ENCODE results near the gene SHB.

DNA sequence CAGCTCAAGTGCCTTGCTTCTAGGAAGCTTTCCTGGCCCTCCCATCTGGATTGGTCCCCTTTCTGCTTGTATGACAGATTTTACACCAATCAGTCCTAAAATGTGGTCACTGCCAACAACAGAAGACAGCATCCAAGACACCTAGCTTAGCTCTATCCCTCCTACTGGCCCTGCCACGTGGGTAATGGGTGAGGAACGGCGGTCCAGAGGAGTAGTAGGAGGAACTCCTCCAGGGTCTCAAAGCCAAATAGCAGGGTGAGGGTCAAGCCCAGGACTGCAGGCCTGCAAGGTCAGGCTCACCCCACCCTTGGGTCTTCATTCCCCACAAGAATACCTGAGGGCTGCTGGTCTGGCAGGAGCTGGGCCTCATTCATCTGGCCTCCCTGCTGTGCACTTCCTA, 108.4 kb downstream of the SHB start:
- TF ChIP-seq, protein P1, sequence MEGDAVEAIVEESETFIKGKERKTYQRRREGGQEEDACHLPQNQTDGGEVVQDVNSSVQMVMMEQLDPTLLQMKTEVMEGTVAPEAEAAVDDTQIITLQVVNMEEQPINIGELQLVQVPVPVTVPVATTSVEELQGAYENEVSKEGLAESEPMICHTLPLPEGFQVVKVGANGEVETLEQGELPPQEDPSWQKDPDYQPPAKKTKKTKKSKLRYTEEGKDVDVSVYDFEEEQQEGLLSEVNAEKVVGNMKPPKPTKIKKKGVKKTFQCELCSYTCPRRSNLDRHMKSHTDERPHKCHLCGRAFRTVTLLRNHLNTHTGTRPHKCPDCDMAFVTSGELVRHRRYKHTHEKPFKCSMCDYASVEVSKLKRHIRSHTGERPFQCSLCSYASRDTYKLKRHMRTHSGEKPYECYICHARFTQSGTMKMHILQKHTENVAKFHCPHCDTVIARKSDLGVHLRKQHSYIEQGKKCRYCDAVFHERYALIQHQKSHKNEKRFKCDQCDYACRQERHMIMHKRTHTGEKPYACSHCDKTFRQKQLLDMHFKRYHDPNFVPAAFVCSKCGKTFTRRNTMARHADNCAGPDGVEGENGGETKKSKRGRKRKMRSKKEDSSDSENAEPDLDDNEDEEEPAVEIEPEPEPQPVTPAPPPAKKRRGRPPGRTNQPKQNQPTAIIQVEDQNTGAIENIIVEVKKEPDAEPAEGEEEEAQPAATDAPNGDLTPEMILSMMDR (IDR thresholded peaks at IDR 0.05), result no peak
- no peak for TF ChIP-seq POLR2A (IDR thresholded peaks at IDR 0.05)

All from thyroid gland (tissue), 4 donors.